ENCODE results near the gene FAM98A.

DNA sequence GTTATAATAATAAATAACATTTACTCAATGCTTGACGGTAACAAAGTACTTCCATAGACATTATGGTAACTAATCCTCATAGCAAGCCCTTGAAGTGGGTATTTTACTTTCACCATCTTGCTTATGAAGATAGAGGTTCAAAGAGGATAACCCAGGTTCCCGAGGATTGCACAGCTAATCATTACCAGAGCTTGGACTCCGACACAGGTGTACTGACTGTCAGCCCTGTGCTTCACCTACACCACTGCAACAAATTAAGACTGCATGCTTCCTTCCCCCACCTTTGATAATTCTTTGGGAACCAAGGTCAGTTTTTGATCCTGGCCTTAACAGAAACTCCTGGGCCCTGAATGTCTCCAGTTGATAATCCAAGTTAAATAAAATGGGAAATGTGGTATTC lies 48.9 kb downstream of the FAM98A start:
- no peak for TF ChIP-seq EZH2phosphoT487 (IDR thresholded peaks at IDR 0.05; ENCODE audit: borderline replicate concordance, low read length)
- TF ChIP-seq EZH2 (IDR thresholded peaks at IDR 0.05; ENCODE audit: low read length, unreplicated experiment): no peak
